Measurements from ENCODE around the gene LCE1A. TPM values are rescaled to one million over a fixed set of nuclear protein-coding genes. Genes with fewer than 3 reads are reported as not detected.

The LCE1A gene
- total RNA-seq, 1 experiment from 2014 or later: not detected

GRCh38 chr1:152870831-152871730 lies 43.8 kb downstream of the LCE1A start:
- H3K27me3 ChIP-seq (ENCODE audit: control insufficient read depth, insufficient read depth, low read length): no peaks in the 10 kb centered on the region; the same call in 1 of the 2 replicates
- intact Hi-C loops (cut with micrococcal nuclease; ENCODE audit: unreplicated experiment): loop anchor here (1.0 to 10.0 kb wide), 4 partner anchors 51 to 352 kb away; partner anchors contain the start of gene SPRR1B
- BruUV-seq (replicated peaks): no TSS peak
- ChIA-PET CTCF (interaction anchor here (0.6 to 1.4 kb wide), 3 partner anchors 217 to 329 kb away, joined by 3 to 11 read pairs (median 3); no protein-coding TSS in a partner anchor), POLR2A (no interaction called here)
- H3K27ac ChIP-seq (ENCODE audit: low read length): no peak overlapping the region
- TF ChIP-seq POLR2AphosphoS5 (IDR thresholded peaks at IDR 0.05; ENCODE audit: low read depth, low read length) (no peak), CTCF (IDR thresholded peaks at IDR 0.05) (peak; percentile 81), REST (IDR thresholded peaks at IDR 0.05; ENCODE audit: insufficient read depth in 1 of 2, low read depth in 2 of 2, low read length in 1 of 2) (no peak), TCF7L2 (IDR thresholded peaks at IDR 0.05; ENCODE audit: low read depth, low read length) (no peak)
- DNase-seq (ENCODE audit: low read depth, low spot score): peak; percentile 18
- H3K4me1 ChIP-seq (ENCODE audit: control insufficient read depth, insufficient read depth, low read length): no peaks in the 10 kb centered on the region
- ATAC-seq: peak; percentile 88
- in situ Hi-C loops (cut with HindIII; ENCODE audit: low pct_unique_long_range_greater_than_20kb, low sequenced_read_pairs): no loop called here
- no peak overlapping the region for H3K4me3 ChIP-seq (ENCODE audit: low read depth in 2 of 2, low read length in 2 of 2)
- no peaks in the 10 kb centered on the region for H3K9me3 ChIP-seq (ENCODE audit: control insufficient read depth, insufficient read depth, low read depth, low read length)
- H3K36me3 ChIP-seq (ENCODE audit: control insufficient read depth, insufficient read depth, low read length): no peaks in the 10 kb centered on the region

GRCh38 chr1:152871731-152872126 lies 44.5 kb downstream of the LCE1A start:
- Histone ChIP-seq H3K4me1 (ENCODE audit: control insufficient read depth, insufficient read depth, low read length) (no peaks in the 10 kb centered on the region), H3K9me3 (ENCODE audit: control insufficient read depth, insufficient read depth, low read depth, low read length) (no peaks in the 10 kb centered on the region), H3K27ac (ENCODE audit: low read length) (no peak overlapping the region), H3K36me3 (ENCODE audit: control insufficient read depth, insufficient read depth, low read length) (no peaks in the 10 kb centered on the region), H3K27me3 (ENCODE audit: control insufficient read depth, insufficient read depth, low read length) (no peaks in the 10 kb centered on the region; the same call in 1 of the 2 replicates), H3K4me3 (ENCODE audit: low read depth in 2 of 2, low read length in 2 of 2) (no peak overlapping the region)
- in situ Hi-C loops (cut with HindIII; ENCODE audit: low pct_unique_long_range_greater_than_20kb, low sequenced_read_pairs) (no loop called here), intact Hi-C loops (cut with micrococcal nuclease; ENCODE audit: unreplicated experiment) (loop anchor here (1.0 to 10.0 kb wide), 4 partner anchors 51 to 352 kb away; partner anchors contain the start of gene SPRR1B)
- ATAC-seq (no peak), DNase-seq (ENCODE audit: low read depth, low spot score) (no peak)
- BruUV-seq (replicated peaks): no TSS peak
- ChIA-PET POLR2A (no interaction called here), CTCF (interaction anchor here (1.4 kb wide), 1 partner anchor 321 kb away, joined by 11 read pairs; no protein-coding TSS in a partner anchor)
- TF ChIP-seq SIN3A (IDR thresholded peaks at IDR 0.05; ENCODE audit: borderline replicate concordance, insufficient read depth, low read depth, low read length): no peak
- TF ChIP-seq POLR2AphosphoS5 (IDR thresholded peaks at IDR 0.05; ENCODE audit: low read depth, low read length): no peak
- no peak for TF ChIP-seq CTCF (IDR thresholded peaks at IDR 0.05)
- no peak for TF ChIP-seq TCF7L2 (IDR thresholded peaks at IDR 0.05; ENCODE audit: low read depth, low read length)
- no peak for TF ChIP-seq REST (IDR thresholded peaks at IDR 0.05; ENCODE audit: insufficient read depth in 1 of 2, low read depth in 2 of 2, low read length in 1 of 2)
